HT-29 (cell line): Measurements from ENCODE around the gene RHBDD2. TPM values are rescaled to one million over a fixed set of nuclear protein-coding genes. Genes with fewer than 3 reads are reported as not detected.
"Not testable (repeated sequence)": the region's sequence is repeated elsewhere in the genome, so short reads cannot be mapped to it uniquely, and the experiment has no call there.

Source experiments
- DNase-seq: peaks from one replicate; pipeline ENCODE4 v3.0.0-alpha.2; 2015; ENCODE audit warnings: low spot score
- total RNA-seq: library from RNA; depleted of rRNA; stranded (reverse); fragments of >200 nt; shearing (Covaris generic); gene quantifications from 2 replicates; pipeline ENCODE4 v1.2.3, GENCODE V29; 2014

RHBDD2 gene
- total RNA-seq, 1 experiment from 2014 or later: 58.7 TPM

GRCh38 chr7:75889223-75889825 is 10.5 kb downstream of the RHBDD2 start:
- no peak for DNase-seq

- no peak for DNase-seq
These were observed 11.0 kb downstream of the RHBDD2 start for GRCh38 chr7:75889826-75890225.

- not testable (repeated sequence) for DNase-seq
These were observed 12.4 kb downstream of the RHBDD2 start for GRCh38 chr7:75891237-75891636.

- DNase-seq: no peak
These were observed 13.1 kb downstream of the RHBDD2 start for GRCh38 chr7:75891815-75892411.

- peak; percentile 73 for DNase-seq
These were observed 13.9 kb downstream of the RHBDD2 start for GRCh38 chr7:75892634-75893272.

GRCh38 chr7:75896803-75897327 is 18.0 kb downstream of the RHBDD2 start:
- DNase-seq: no peak

- DNase-seq: no peak
These were observed 21.9 kb downstream of the RHBDD2 start for GRCh38 chr7:75900617-75901315.

GRCh38 chr7:75905785-75906604 is 27.2 kb downstream of the RHBDD2 start:
- DNase-seq: peak; percentile 40

- DNase-seq: no peak
These were observed 28.3 kb downstream of the RHBDD2 start for GRCh38 chr7:75906991-75907667.

GRCh38 chr7:75907668-75908039 is 28.8 kb downstream of the RHBDD2 start:
- DNase-seq: not testable (repeated sequence)

- DNase-seq: no peak
These were observed 30.8 kb downstream of the RHBDD2 start for GRCh38 chr7:75909521-75910132.

GRCh38 chr7:75911186-75911585 is 32.4 kb downstream of the RHBDD2 start:
- DNase-seq: not testable (repeated sequence)

- no peak for DNase-seq
These were observed 34.6 kb downstream of the RHBDD2 start for GRCh38 chr7:75913437-75913836.

GRCh38 chr7:75914169-75914654 is 35.4 kb downstream of the RHBDD2 start:
- DNase-seq: no peak

- DNase-seq: peak; percentile 96
These were observed 36.0 kb downstream of the RHBDD2 start, which contains the start of gene POR for GRCh38 chr7:75914655-75915415. Gene POR (plus strand): TSS chr7:75915155. CDS start chr7:75954002, 38,847 bp downstream.

- peak; percentile 43 for DNase-seq
These were observed 36.8 kb downstream of the RHBDD2 start for GRCh38 chr7:75915416-75916156.

GRCh38 chr7:75916259-75916658 is 37.4 kb downstream of the RHBDD2 start:
- no peak for DNase-seq
